H9 (cell line): ENCODE measurements around the gene GUF1. TPM values are rescaled to one million over a fixed set of nuclear protein-coding genes. Genes with fewer than 3 reads are reported as not detected.

ENCODE experiments used
- DNase-seq: peaks from one replicate; pipeline ENCODE4 v3.0.0-alpha.2; 2017
- H2AFZ ChIP-seq: one replicate; pipeline ENCODE4 v1.6.1; 2013; ENCODE audit warnings: mild to moderate bottlenecking, low read length, control low read depth, moderate library complexity
- H2AK5ac ChIP-seq: 2 replicates; pipeline ENCODE4 v1.6.1; 2013; ENCODE audit warnings: low read length, control low read depth, mixed read lengths; ENCODE audit not compliant: insufficient read length
- H2BK120ac ChIP-seq: one replicate; pipeline ENCODE4 v1.6.1; 2013; ENCODE audit warnings: low read depth, mild to moderate bottlenecking, low read length, control low read depth, inconsistent platforms; ENCODE audit not compliant: poor library complexity, severe bottlenecking
- H2BK12ac ChIP-seq: 2 replicates; pipeline ENCODE4 v1.6.1; 2013; ENCODE audit warnings: low read length, control low read depth, mixed read lengths, low read depth; ENCODE audit not compliant: insufficient read length
- H2BK15ac ChIP-seq: 2 replicates; pipeline ENCODE4 v1.6.1; 2013; ENCODE audit warnings: low read depth, low read length, control low read depth
- H2BK20ac ChIP-seq: one replicate; pipeline ENCODE4 v1.6.1; 2013; ENCODE audit warnings: low read depth, mild to moderate bottlenecking, low read length, control low read depth, inconsistent platforms; ENCODE audit not compliant: poor library complexity, severe bottlenecking
- H2BK5ac ChIP-seq: 2 replicates; pipeline ENCODE4 v1.6.1; 2013; ENCODE audit warnings: low read length, control low read depth, mixed read lengths; ENCODE audit not compliant: insufficient read length
- H3K14ac ChIP-seq: 2 replicates; pipeline ENCODE4 v1.6.1; 2013; ENCODE audit warnings: low read length, control low read depth; ENCODE audit not compliant: insufficient read depth
- H3K18ac ChIP-seq: 2 replicates; pipeline ENCODE4 v1.6.1; 2013; ENCODE audit warnings: low read depth, mild to moderate bottlenecking, mixed read lengths, low read length, control low read depth; ENCODE audit not compliant: insufficient read length
- H3K23ac ChIP-seq: 2 replicates; pipeline ENCODE4 v1.6.1; 2013; ENCODE audit warnings: low read length, control low read depth, mixed read lengths, low read depth; ENCODE audit not compliant: insufficient read length
- H3K23me2 ChIP-seq: 2 replicates; pipeline ENCODE4 v1.6.1; 2013; ENCODE audit warnings: low read depth, mild to moderate bottlenecking, mixed read lengths, low read length, control low read depth; ENCODE audit not compliant: insufficient read length, poor library complexity, severe bottlenecking
- H3K27ac ChIP-seq: 2 replicates; pipeline ENCODE4 v1.5.1; 2013; ENCODE audit warnings: low read length, control low read depth, mixed read lengths, low read depth; ENCODE audit not compliant: insufficient read length
- H3K27me3 ChIP-seq: 2 replicates; pipeline ENCODE4 v1.6.1; 2013; ENCODE audit warnings: low read length, control low read depth, inconsistent platforms; ENCODE audit not compliant: insufficient read depth
- H3K4ac ChIP-seq: 2 replicates; pipeline ENCODE4 v1.6.1; 2013; ENCODE audit warnings: low read depth, mild to moderate bottlenecking, control low read depth, inconsistent platforms, low read length, moderate library complexity
- H3K4me1 ChIP-seq: 2 replicates; pipeline ENCODE4 v1.6.1; 2013; ENCODE audit warnings: low read length, control low read depth, inconsistent platforms; ENCODE audit not compliant: insufficient read depth
- H3K4me2 ChIP-seq: 2 replicates; pipeline ENCODE4 v1.6.1; 2013; ENCODE audit warnings: low read length, control low read depth, mixed read lengths; ENCODE audit not compliant: insufficient read length, insufficient read depth
- H3K56ac ChIP-seq: 2 replicates; pipeline ENCODE4 v1.6.1; 2013; ENCODE audit warnings: low read depth, mild to moderate bottlenecking, mixed read lengths, low read length, control low read depth; ENCODE audit not compliant: insufficient read length
- H3K79me1 ChIP-seq: 2 replicates; pipeline ENCODE4 v1.6.1; 2013; ENCODE audit warnings: low read depth, mild to moderate bottlenecking, moderate library complexity, low read length, control low read depth, inconsistent platforms; ENCODE audit not compliant: insufficient read depth, poor library complexity, severe bottlenecking
- H3K79me2 ChIP-seq: 2 replicates; pipeline ENCODE4 v1.6.1; 2013; ENCODE audit warnings: low read length, control low read depth, inconsistent platforms; ENCODE audit not compliant: insufficient read depth
- H3K9ac ChIP-seq: 2 replicates; pipeline ENCODE4 v1.6.1; 2013; ENCODE audit warnings: low read length, control low read depth, mixed read lengths; ENCODE audit not compliant: insufficient read length; ENCODE audit errors: extremely low read depth
- H3K9me3 ChIP-seq: one replicate; pipeline ENCODE4 v1.6.1; 2013; ENCODE audit warnings: low read depth, low read length, inconsistent platforms; ENCODE audit not compliant: control insufficient read depth
- H3T11ph ChIP-seq: one replicate; pipeline ENCODE4 v1.6.1; 2013; ENCODE audit warnings: mild to moderate bottlenecking, low read length, control low read depth, inconsistent platforms
- H4K20me1 ChIP-seq: one replicate; pipeline ENCODE4 v1.6.1; 2013; ENCODE audit not compliant: control insufficient read depth, insufficient read length, insufficient read depth
- H4K5ac ChIP-seq: 2 replicates; pipeline ENCODE4 v1.6.1; 2013; ENCODE audit warnings: low read depth, mild to moderate bottlenecking, mixed read lengths, low read length, control low read depth; ENCODE audit not compliant: insufficient read length
- H4K8ac ChIP-seq: replicated peaks from 2 replicates; pipeline ENCODE4 v1.6.1; 2013; ENCODE audit warnings: low read length, control low read depth, mixed read lengths, low read depth; ENCODE audit not compliant: insufficient read length
- H4K91ac ChIP-seq: 2 replicates; pipeline ENCODE4 v1.6.1; 2013; ENCODE audit warnings: low read depth, mild to moderate bottlenecking, moderate library complexity, mixed read lengths, low read length, control low read depth; ENCODE audit not compliant: insufficient read length
- H3K27ac Mint-ChIP-seq, 3 experiments: 2 replicates in 2 of 3; 3 replicates in 1 of 3; pipeline ENCODE4 v1.8.0; 2020 to 2021; ENCODE audit warnings: mixed read lengths in 3 of 3, mild to moderate bottlenecking in 1 of 3, moderate library complexity in 1 of 3
- H3K27me3 Mint-ChIP-seq: 2 replicates; pipeline ENCODE4 v1.8.0; 2021; ENCODE audit warnings: low read depth, mild to moderate bottlenecking, moderate library complexity, mixed read lengths
- H3K36me3 Mint-ChIP-seq, 3 experiments: 2 replicates in 2 of 3; 3 replicates in 1 of 3; pipeline ENCODE4 v1.8.0; 2020 to 2021; ENCODE audit warnings: low read depth in 3 of 3, mixed read lengths in 3 of 3; ENCODE audit not compliant: insufficient read depth in 1 of 3
- H3K4me1 Mint-ChIP-seq, 2 experiments: 2 replicates each; pipeline ENCODE4 v1.8.0; 2020; ENCODE audit warnings: mixed read lengths in 2 of 2
- H3K4me3 Mint-ChIP-seq, 2 experiments: 2 replicates in 1 of 2; 3 replicates in 1 of 2; pipeline ENCODE4 v1.8.0; 2020 to 2021; ENCODE audit warnings: mild to moderate bottlenecking in 2 of 2, mixed read lengths in 2 of 2, moderate library complexity in 1 of 2
- H3K9me3 Mint-ChIP-seq, 2 experiments: 2 replicates in 1 of 2; 3 replicates in 1 of 2; pipeline ENCODE4 v1.8.0; 2020; ENCODE audit warnings: mild to moderate bottlenecking in 2 of 2, mixed read lengths in 2 of 2, moderate library complexity in 1 of 2
- CTCF ChIP-seq: fragments of 200-600 bp; sonication (generic); conservative IDR thresholded peaks from 3 replicates; pipeline ENCODE4 v1.8.0; 2021; ENCODE audit warnings: antibody characterized with exemption, mild to moderate bottlenecking
- WGBS: extraction: QIAGEN DNeasy Blood & Tissue Kit; methylation state at CpG from one replicate; pipeline ENCODE4 v1.1.7; 2013; ENCODE audit warnings: missing lambda C conversion rate, low lambda C conversion rate, mixed read lengths; ENCODE audit not compliant: insufficient read length; ENCODE audit errors: extremely low coverage; 5-methylcytosine and 5-hydroxymethylcytosine counted together
- total RNA-seq: library from RNA; stranded (reverse); gene quantifications from 2 replicates; pipeline ENCODE4 v1.2.1, GENCODE V29; 2021

The GUF1 gene
- total RNA-seq, 1 experiment from 2014 or later = 38.6 TPM

- Histone ChIP-seq H3K27me3 (no peaks in the 10 kb centered on the region), H3K79me2 (no peaks in the 10 kb centered on the region), H3K4ac (no peak overlapping the region), H3K27ac (no peak overlapping the region), H2BK15ac (no peak overlapping the region), H3K4me2 (no peak overlapping the region), H2BK5ac (no peak overlapping the region), H3K14ac (no peak overlapping the region), H3K23ac (no peak overlapping the region), H3K18ac (no peak overlapping the region), H3K79me1 (no peaks in the 10 kb centered on the region), H3K4me1 (no peaks in the 10 kb centered on the region), H3T11ph (no peak overlapping the region), H3K9me3 (no peaks in the 10 kb centered on the region), H2BK20ac (no peak overlapping the region), H4K20me1 (no peaks in the 10 kb centered on the region), H2BK12ac (no peak overlapping the region), H2AK5ac (no peak overlapping the region), H4K91ac (no peak overlapping the region), H2BK120ac (no peak overlapping the region), H3K23me2 (no peaks in the 10 kb centered on the region), H4K8ac (no peak overlapping the region), H4K5ac (no peak overlapping the region), H3K56ac (no peak overlapping the region), H2AFZ (no peak overlapping the region), H3K9ac (no peak overlapping the region)
- no CpG with 5 or more reads among the region's 4 CpGs for WGBS
- H3K36me3 Mint-ChIP-seq = peaks cover 0 to 5% (median 3%) of the 10 kb centered on the region in 3 experiments; a peak in 3 of 7 replicates
- no peaks in the 10 kb centered on the region for H3K4me1 Mint-ChIP-seq
- no peak overlapping the region for H3K4me3 Mint-ChIP-seq
- H3K27me3 Mint-ChIP-seq = no peaks in the 10 kb centered on the region
- TF ChIP-seq CTCF = no peak
- H3K27ac Mint-ChIP-seq = no peak overlapping the region
- peaks cover 6 to 10% of the 10 kb centered on the region in 2 experiments; a peak in 4 of 5 replicates for H3K9me3 Mint-ChIP-seq
- DNase-seq = no peak
Measured at GRCh38 chr4:44638091-44638490, 40.1 kb upstream of the GUF1 start.
